DOHH2 (cell line): Measurements from ENCODE around the gene ATP8A2.

Experiments used
- H3F3A ChIP-seq: fragments of 200-600 bp; sonication (generic), shearing (Covaris generic); 2 replicates; pipeline ENCODE4 v1.6.0; 2016; ENCODE audit warnings: antibody characterized with exemption, mild to moderate bottlenecking; ENCODE audit not compliant: control insufficient read depth, insufficient read depth
- H3K27ac ChIP-seq: fragments of 200-600 bp; sonication (generic); 2 replicates; pipeline ENCODE4 v1.5.1; 2014; ENCODE audit warnings: low read depth, mild to moderate bottlenecking, low read length, moderate library complexity
- H3K27me3 ChIP-seq: fragments of 200-600 bp; sonication (generic); 2 replicates; pipeline ENCODE4 v1.6.1; 2014; ENCODE audit warnings: mild to moderate bottlenecking, low read length, mixed read lengths; ENCODE audit not compliant: control insufficient read depth
- H3K36me3 ChIP-seq: fragments of 200-600 bp; sonication (generic); 2 replicates; pipeline ENCODE4 v1.6.1; 2014; ENCODE audit warnings: mild to moderate bottlenecking, low read length, moderate library complexity, mixed read lengths; ENCODE audit not compliant: control insufficient read depth
- H3K4me1 ChIP-seq: fragments of 200-600 bp; sonication (generic); 2 replicates; pipeline ENCODE4 v1.6.1; 2014; ENCODE audit warnings: mild to moderate bottlenecking, low read length, mixed read lengths; ENCODE audit not compliant: control insufficient read depth
- H3K4me2 ChIP-seq: fragments of 200-600 bp; sonication (generic); 2 replicates; pipeline ENCODE4 v1.6.0; 2014; ENCODE audit warnings: mild to moderate bottlenecking, low read length, moderate library complexity
- H3K4me3 ChIP-seq: fragments of 200-600 bp; sonication (generic); 2 replicates; pipeline ENCODE4 v1.5.1; 2014; ENCODE audit warnings: mild to moderate bottlenecking, low read length, mixed read lengths
- H3K79me2 ChIP-seq: fragments of 200-600 bp; sonication (generic); 2 replicates; pipeline ENCODE4 v1.6.1; 2014; ENCODE audit warnings: mild to moderate bottlenecking, low read length, mixed read lengths; ENCODE audit not compliant: control insufficient read depth
- H3K9me2 ChIP-seq: fragments of 200-600 bp; sonication (generic); replicated peaks from 2 replicates; pipeline ENCODE4 v1.6.1; 2014; ENCODE audit warnings: mild to moderate bottlenecking, low read length, mixed read lengths; ENCODE audit not compliant: control insufficient read depth
- H3K9me3 ChIP-seq: fragments of 200-600 bp; sonication (generic); 2 replicates; pipeline ENCODE4 v1.6.1; 2014; ENCODE audit warnings: antibody characterized with exemption, low read length, mixed read lengths; ENCODE audit not compliant: control insufficient read depth, insufficient read depth
- H4K20me1 ChIP-seq: fragments of 200-600 bp; sonication (generic); 2 replicates; pipeline ENCODE4 v1.6.0; 2014; ENCODE audit warnings: low read depth, mild to moderate bottlenecking, antibody characterized with exemption, low read length, moderate library complexity; ENCODE audit not compliant: control insufficient read depth, insufficient read depth
- EZH2phosphoT487 ChIP-seq: fragments of 200-600 bp; sonication (generic); IDR thresholded peaks from 2 replicates; pipeline ENCODE4 v1.6.1; 2017; ENCODE audit warnings: borderline replicate concordance, mild to moderate bottlenecking, antibody characterized with exemption, low read length, moderate library complexity, mixed read lengths
- TF ChIP-seq, protein P1 (sequence below): fragments of 200-600 bp; sonication (generic); IDR thresholded peaks from one replicate; pipeline ENCODE4 v1.5.1; 2014; ENCODE audit warnings: antibody characterized with exemption, mild to moderate bottlenecking, low read depth, low read length; ENCODE audit not compliant: poor library complexity, severe bottlenecking

Gene ATP8A2

DNA sequence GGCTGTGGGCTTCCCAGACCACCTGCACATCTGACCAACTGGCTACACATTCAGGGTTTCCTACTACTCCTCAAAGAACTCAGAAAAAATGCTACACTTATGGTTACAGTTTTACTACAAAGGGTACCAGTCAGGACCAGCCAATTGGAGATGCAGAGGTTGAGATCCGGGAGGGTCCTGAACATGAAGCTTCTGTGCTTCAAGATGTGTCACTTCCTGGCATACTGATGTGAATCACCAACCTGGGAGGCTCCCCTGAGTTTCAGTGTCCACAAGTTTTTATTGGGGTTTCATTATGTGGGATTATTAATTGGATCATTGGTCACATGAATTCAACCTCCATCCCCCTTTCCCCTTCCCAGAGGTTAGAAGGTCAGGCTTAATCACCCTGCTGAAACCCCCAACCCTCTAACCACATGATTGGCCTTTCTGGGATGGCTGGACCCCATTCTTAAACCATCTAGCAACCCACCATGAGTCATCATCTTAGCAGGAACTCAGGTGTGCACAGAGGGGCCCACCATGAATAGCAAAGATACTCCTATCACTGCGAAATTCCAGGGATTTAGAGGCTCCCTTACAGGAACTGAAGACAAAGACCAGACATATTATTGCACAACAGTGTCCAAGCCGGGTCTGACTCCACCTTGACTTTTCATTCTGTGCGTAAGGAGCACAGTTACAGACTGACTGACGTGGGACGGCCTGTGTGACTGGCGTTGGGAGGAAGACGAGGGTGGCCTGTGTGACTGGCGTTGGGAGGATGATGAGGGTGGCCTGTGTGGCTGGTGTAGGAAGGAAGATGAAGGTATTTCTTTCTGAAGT is 90.7 kb downstream of the ATP8A2 start:
- no peaks in the 10 kb centered on the region for H3F3A ChIP-seq
- H3K27ac ChIP-seq, result no peak overlapping the region
- no peaks in the 10 kb centered on the region for H3K4me1 ChIP-seq
- no peaks in the 10 kb centered on the region for H3K9me3 ChIP-seq
- H3K79me2 ChIP-seq, result no peaks in the 10 kb centered on the region
- H3K27me3 ChIP-seq, result peaks cover 2% of the 10 kb centered on the region; the same call in 1 of the 2 replicates
- no peaks in the 10 kb centered on the region for H4K20me1 ChIP-seq
- TF ChIP-seq, protein P1, sequence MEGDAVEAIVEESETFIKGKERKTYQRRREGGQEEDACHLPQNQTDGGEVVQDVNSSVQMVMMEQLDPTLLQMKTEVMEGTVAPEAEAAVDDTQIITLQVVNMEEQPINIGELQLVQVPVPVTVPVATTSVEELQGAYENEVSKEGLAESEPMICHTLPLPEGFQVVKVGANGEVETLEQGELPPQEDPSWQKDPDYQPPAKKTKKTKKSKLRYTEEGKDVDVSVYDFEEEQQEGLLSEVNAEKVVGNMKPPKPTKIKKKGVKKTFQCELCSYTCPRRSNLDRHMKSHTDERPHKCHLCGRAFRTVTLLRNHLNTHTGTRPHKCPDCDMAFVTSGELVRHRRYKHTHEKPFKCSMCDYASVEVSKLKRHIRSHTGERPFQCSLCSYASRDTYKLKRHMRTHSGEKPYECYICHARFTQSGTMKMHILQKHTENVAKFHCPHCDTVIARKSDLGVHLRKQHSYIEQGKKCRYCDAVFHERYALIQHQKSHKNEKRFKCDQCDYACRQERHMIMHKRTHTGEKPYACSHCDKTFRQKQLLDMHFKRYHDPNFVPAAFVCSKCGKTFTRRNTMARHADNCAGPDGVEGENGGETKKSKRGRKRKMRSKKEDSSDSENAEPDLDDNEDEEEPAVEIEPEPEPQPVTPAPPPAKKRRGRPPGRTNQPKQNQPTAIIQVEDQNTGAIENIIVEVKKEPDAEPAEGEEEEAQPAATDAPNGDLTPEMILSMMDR, result no peak
- TF ChIP-seq EZH2phosphoT487, result no peak
- H3K36me3 ChIP-seq, result no peaks in the 10 kb centered on the region
- no peak overlapping the region for H3K4me2 ChIP-seq
- H3K4me3 ChIP-seq, result no peak overlapping the region
- no peaks in the 10 kb centered on the region for H3K9me2 ChIP-seq

DNA sequence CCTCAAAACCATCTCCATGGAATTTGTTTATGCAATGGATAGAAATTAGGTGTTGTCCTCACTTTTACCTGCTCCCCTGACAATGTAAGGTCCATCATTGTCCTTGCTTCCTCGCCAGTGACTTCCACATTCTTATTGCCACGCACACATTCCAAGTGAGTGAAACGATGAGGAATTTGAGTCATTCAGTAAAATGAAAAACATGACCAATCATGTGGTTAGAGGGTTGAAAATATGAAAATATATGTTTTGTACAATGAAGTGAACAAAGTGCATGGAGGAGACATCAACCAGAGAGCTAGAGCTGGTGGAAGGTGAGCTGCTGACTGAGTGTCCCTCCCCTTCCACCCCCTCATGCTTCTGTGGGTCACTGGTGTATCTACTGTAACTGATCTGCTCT is 91.7 kb downstream of the ATP8A2 start:
- H3F3A ChIP-seq, result no peaks in the 10 kb centered on the region
- no peak for TF ChIP-seq EZH2phosphoT487
- TF ChIP-seq, protein P1, result no peak

DNA sequence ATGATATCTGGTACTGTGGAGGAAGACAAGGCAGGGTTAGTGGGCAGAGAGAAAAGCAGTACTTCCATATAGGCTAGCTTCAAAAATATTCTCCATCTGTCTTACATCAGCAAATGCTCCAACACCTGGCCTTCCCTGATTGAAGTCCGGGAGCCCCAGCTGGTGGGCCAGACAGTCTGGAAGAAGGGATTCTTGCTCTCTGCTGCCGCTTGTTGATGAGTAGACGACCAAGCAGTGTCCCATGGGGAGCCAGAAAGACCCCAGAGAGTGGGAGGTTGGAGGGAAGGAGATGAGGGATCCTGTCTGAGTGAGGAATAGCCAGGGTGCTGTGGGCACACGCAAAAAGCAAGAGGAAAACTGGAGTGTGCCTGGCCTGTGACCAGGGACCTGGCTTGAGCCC is 95.1 kb downstream of the ATP8A2 start:
- TF ChIP-seq, protein P1, result no peak
- TF ChIP-seq EZH2phosphoT487, result no peak
- Histone ChIP-seq H3K27ac (no peak overlapping the region), H3F3A (no peaks in the 10 kb centered on the region), H3K36me3 (no peaks in the 10 kb centered on the region), H3K79me2 (no peaks in the 10 kb centered on the region), H3K27me3 (peaks cover 2% of the 10 kb centered on the region; the same call in 1 of the 2 replicates), H3K4me2 (no peak overlapping the region), H4K20me1 (no peaks in the 10 kb centered on the region), H3K9me3 (no peaks in the 10 kb centered on the region), H3K9me2 (no peaks in the 10 kb centered on the region), H3K4me3 (no peak overlapping the region), H3K4me1 (no peaks in the 10 kb centered on the region)

More for the DNA sequence above, 91.7 kb downstream of the ATP8A2 start:
- Histone ChIP-seq H3K9me2 (no peaks in the 10 kb centered on the region), H3K27me3 (peaks cover 2% of the 10 kb centered on the region; the same call in 1 of the 2 replicates), H3K4me2 (no peak overlapping the region), H4K20me1 (no peaks in the 10 kb centered on the region), H3K9me3 (no peaks in the 10 kb centered on the region), H3K36me3 (no peaks in the 10 kb centered on the region), H3K79me2 (no peaks in the 10 kb centered on the region), H3K4me3 (no peak overlapping the region), H3K27ac (no peak overlapping the region), H3K4me1 (no peaks in the 10 kb centered on the region)
